Common myeloid progenitor, CD34-positive (primary cell): ENCODE data around the gene KCNQ2.

Experiments used
- CTCF ChIA-PET: fragments of 350-600 bp; sonication (Branson Sonifier 250); formaldehyde crosslinking; loops from one replicate; lab custom pipeline; 2021; ENCODE audit warnings: antibody characterized with exemption; lab: Charles Lee
- POLR2A ChIA-PET: fragments of 350-600 bp; sonication (Branson Sonifier 250); formaldehyde crosslinking; loops from one replicate; lab custom pipeline; 2021; ENCODE audit warnings: antibody characterized with exemption; lab: Charles Lee
- DNase-seq, 3 donors: peaks; one replicate each; pipeline versions ENCODE4 v3.0.0 to v3.0.0-alpha.2; 2013
- H3K27ac ChIP-seq, 2 experiments: 1 replicate in 1 of 2; 2 replicates in 1 of 2; pipeline ENCODE4 v1.7.0; 2013; ENCODE audit warnings: inconsistent platforms in 2 of 2, low read length in 2 of 2, mild to moderate bottlenecking in 2 of 2, low read depth in 1 of 2, moderate library complexity in 1 of 2; ENCODE audit not compliant: severe bottlenecking in 2 of 2, insufficient read depth in 1 of 2, poor library complexity in 1 of 2
- H3K27me3 ChIP-seq, 5 experiments: replicated peaks in 2 of 5; 1 replicate in 3 of 5; 2 replicates in 2 of 5; pipeline versions ENCODE4 v1.6.1 to v1.7.0; 2013; ENCODE audit warnings: low read length in 4 of 5, mild to moderate bottlenecking in 2 of 5, moderate library complexity in 2 of 5, inconsistent platforms in 1 of 5; ENCODE audit not compliant: insufficient read depth in 5 of 5, control insufficient read depth in 4 of 5
- H3K36me3 ChIP-seq, 4 experiments: 1 replicate in 2 of 4; 2 replicates in 2 of 4; pipeline versions ENCODE4 v1.6.1 to v1.7.0; 2013; ENCODE audit warnings: low read length in 3 of 4, control low read depth in 1 of 4, mild to moderate bottlenecking in 1 of 4; ENCODE audit not compliant: control insufficient read depth in 4 of 4, insufficient read depth in 4 of 4
- H3K4me1 ChIP-seq, 4 experiments: 1 replicate in 3 of 4; 2 replicates in 1 of 4; pipeline versions ENCODE4 v1.6.1 to v1.7.1; 2013; ENCODE audit warnings: low read length in 3 of 4, mild to moderate bottlenecking in 3 of 4, control low read depth in 1 of 4, inconsistent platforms in 1 of 4, moderate library complexity in 1 of 4; ENCODE audit not compliant: control insufficient read depth in 4 of 4, insufficient read depth in 4 of 4; ENCODE audit errors: control extremely low read depth in 1 of 4
- H3K4me3 ChIP-seq, 7 experiments: 1 replicate in 4 of 7; 2 replicates in 3 of 7; pipeline versions ENCODE4 v1.5.1 to v1.7.0; 2013; ENCODE audit warnings: mild to moderate bottlenecking in 7 of 7, low read length in 6 of 7, moderate library complexity in 6 of 7, inconsistent platforms in 2 of 7, low read depth in 2 of 7, control low read depth in 1 of 7; ENCODE audit not compliant: insufficient read depth in 4 of 7, control insufficient read depth in 1 of 7; ENCODE audit errors: extremely low read depth in 1 of 7
- H3K9me3 ChIP-seq, 5 experiments: 1 replicate in 4 of 5; 2 replicates in 1 of 5; pipeline versions ENCODE4 v1.6.1 to v1.7.1; 2013; ENCODE audit warnings: low read length in 4 of 5, mild to moderate bottlenecking in 2 of 5, inconsistent platforms in 1 of 5, low read depth in 1 of 5, moderate library complexity in 1 of 5; ENCODE audit not compliant: control insufficient read depth in 4 of 5, insufficient read depth in 2 of 5; ENCODE audit errors: control extremely low read depth in 1 of 5
- WGBS: methylation state at CpG from one replicate; pipeline ENCODE4 v1.1.5; 2013; ENCODE audit not compliant: insufficient coverage; 5-methylcytosine and 5-hydroxymethylcytosine counted together

The KCNQ2 gene

GRCh38 chr20:63478346-63479302 is 6.2 kb upstream of the KCNQ2 start:
- H3K4me3 ChIP-seq, result no peak overlapping the region
- H3K36me3 ChIP-seq, result no peaks in the 10 kb centered on the region
- H3K27ac ChIP-seq, result no peak overlapping the region
- H3K27me3 ChIP-seq, result peaks cover 0 to 91% (median 30%) of the 10 kb centered on the region in 5 experiments
- 90% methylated on average over 29 of the region's 34 CpGs for WGBS
- no peak for DNase-seq
- H3K4me1 ChIP-seq, result peaks cover 0 to 16% (median 7%) of the 10 kb centered on the region in 4 experiments
- no peaks in the 10 kb centered on the region for H3K9me3 ChIP-seq
- CTCF ChIA-PET, result interaction anchor here (1.5 kb wide), 1 partner anchor 18 kb away, joined by 4 read pairs; no protein-coding TSS in a partner anchor
- POLR2A ChIA-PET, result no interaction called here

- DNase-seq, result no peak
- 77% methylated on average over 14 of the region's 17 CpGs for WGBS
- Histone ChIP-seq H3K27ac (no peak overlapping the region), H3K4me3 (no peak overlapping the region), H3K27me3 (peaks cover 0 to 94% (median 32%) of the 10 kb centered on the region in 5 experiments), H3K36me3 (no peaks in the 10 kb centered on the region), H3K4me1 (peaks cover 0 to 12% (median 5%) of the 10 kb centered on the region in 4 experiments), H3K9me3 (no peaks in the 10 kb centered on the region)
- POLR2A ChIA-PET, result no interaction called here
- CTCF ChIA-PET, result interaction anchor here (0.5 to 1.5 kb wide), 2 partner anchors 19 to 272 kb away, joined by 3 to 4 read pairs; no protein-coding TSS in a partner anchor
Observed at GRCh38 chr20:63477944-63478343, 5.5 kb upstream of the KCNQ2 start.

- Histone ChIP-seq H3K9me3 (no peaks in the 10 kb centered on the region), H3K27me3 (peaks cover 0 to 90% (median 32%) of the 10 kb centered on the region in 5 experiments), H3K4me3 (no peak overlapping the region), H3K4me1 (peaks cover 0 to 10% (median 6%) of the 10 kb centered on the region in 4 experiments), H3K27ac (no peak overlapping the region), H3K36me3 (no peaks in the 10 kb centered on the region)
- ChIA-PET CTCF (interaction anchor here (1.5 kb wide), 1 partner anchor 20 kb away, joined by 4 read pairs; no protein-coding TSS in a partner anchor), POLR2A (interaction anchor here (0.6 kb wide), 1 partner anchor 19 kb away, joined by 3 read pairs; no protein-coding TSS in a partner anchor)
- 52% methylated on average over 15 of the region's 21 CpGs for WGBS
- DNase-seq, result no peak
Observed at GRCh38 chr20:63477061-63477616, 4.7 kb upstream of the KCNQ2 start.

GRCh38 chr20:63475209-63475608 is 2.8 kb upstream of the KCNQ2 start:
- POLR2A ChIA-PET, result no interaction called here
- peak in 2 of 3 donors; percentile 56 to 63 for DNase-seq
- no peaks in the 10 kb centered on the region for H3K36me3 ChIP-seq
- peaks cover 0 to 16% (median 9%) of the 10 kb centered on the region in 4 experiments for H3K4me1 ChIP-seq
- CTCF ChIA-PET, result interaction anchor here (1.4 kb wide), 2 partner anchors 21 to 30 kb away, joined by 3 to 5 read pairs; no protein-coding TSS in a partner anchor
- H3K9me3 ChIP-seq, result no peaks in the 10 kb centered on the region
- H3K27me3 ChIP-seq, result peaks cover 0 to 95% (median 32%) of the 10 kb centered on the region in 5 experiments
- 15% methylated on average over 7 of the region's 16 CpGs for WGBS
- no peak overlapping the region for H3K27ac ChIP-seq
- no peak overlapping the region for H3K4me3 ChIP-seq

- WGBS, result 28% methylated on average over 28 of the region's 30 CpGs
- no peak overlapping the region for H3K27ac ChIP-seq
- peaks cover 0 to 16% (median 9%) of the 10 kb centered on the region in 4 experiments for H3K4me1 ChIP-seq
- no peaks in the 10 kb centered on the region for H3K36me3 ChIP-seq
- CTCF ChIA-PET, result interaction anchor here (0.6 to 1.6 kb wide), 3 partner anchors 9 to 22 kb away, joined by 3 to 6 read pairs (median 5); no protein-coding TSS in a partner anchor
- H3K27me3 ChIP-seq, result peaks cover 0 to 96% (median 32%) of the 10 kb centered on the region in 5 experiments
- peak in 2 of 3 donors; percentile 44 to 67 for DNase-seq
- no peaks in the 10 kb centered on the region for H3K9me3 ChIP-seq
- H3K4me3 ChIP-seq, result no peak overlapping the region
- POLR2A ChIA-PET, result no interaction called here
Observed at GRCh38 chr20:63473555-63474449, 1.3 kb upstream of the KCNQ2 start.

GRCh38 chr20:63472862-63473390 is 471 bp upstream of the KCNQ2 start:
- Histone ChIP-seq H3K27ac (no peak overlapping the region), H3K36me3 (no peaks in the 10 kb centered on the region), H3K4me3 (no peak overlapping the region), H3K4me1 (peaks cover 0 to 16% (median 9%) of the 10 kb centered on the region in 4 experiments), H3K9me3 (no peaks in the 10 kb centered on the region), H3K27me3 (peaks cover 0 to 95% (median 33%) of the 10 kb centered on the region in 5 experiments)
- WGBS, result 65% methylated on average over 6 of the region's 13 CpGs
- DNase-seq, result no peak
- ChIA-PET CTCF (interaction anchor here (0.6 kb wide), 1 partner anchor 16 kb away, joined by 3 read pairs; no protein-coding TSS in a partner anchor), POLR2A (no interaction called here)
